ENCODE measurements around the gene AGMO.
"Not testable (repeated sequence)": the region's sequence is repeated elsewhere in the genome, so short reads cannot be mapped to it uniquely, and the experiment has no call there.

The AGMO gene

GRCh38 chr7:15559416-15559928 is 2.3 kb downstream of the AGMO start:
- DNase-seq (ENCODE audit: low spot score) = no peak

GRCh38 chr7:15558756-15559155 is 3.1 kb downstream of the AGMO start:
- DNase-seq (ENCODE audit: low spot score) = no peak

DNA sequence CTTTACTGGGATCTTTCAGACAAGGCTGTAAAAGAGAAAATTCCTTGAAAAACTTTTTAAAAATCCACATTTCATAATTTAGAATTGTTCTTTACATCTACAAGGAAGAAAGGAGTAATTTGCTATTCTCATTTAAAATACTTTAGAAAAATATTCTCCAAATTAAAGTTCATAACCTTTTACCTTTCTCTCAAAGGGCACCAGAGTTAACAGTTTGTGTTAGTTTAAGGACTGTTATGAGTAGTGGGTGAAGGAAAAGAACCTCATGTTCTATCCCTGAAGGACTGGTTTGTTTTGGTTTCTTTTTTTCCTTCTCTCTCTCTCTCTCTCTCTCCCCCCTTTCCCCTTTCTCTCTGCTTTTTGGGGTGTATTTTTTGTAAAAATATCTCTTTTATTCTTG is 4.1 kb downstream of the AGMO start:
- no peak for DNase-seq (ENCODE audit: low spot score)

DNA sequence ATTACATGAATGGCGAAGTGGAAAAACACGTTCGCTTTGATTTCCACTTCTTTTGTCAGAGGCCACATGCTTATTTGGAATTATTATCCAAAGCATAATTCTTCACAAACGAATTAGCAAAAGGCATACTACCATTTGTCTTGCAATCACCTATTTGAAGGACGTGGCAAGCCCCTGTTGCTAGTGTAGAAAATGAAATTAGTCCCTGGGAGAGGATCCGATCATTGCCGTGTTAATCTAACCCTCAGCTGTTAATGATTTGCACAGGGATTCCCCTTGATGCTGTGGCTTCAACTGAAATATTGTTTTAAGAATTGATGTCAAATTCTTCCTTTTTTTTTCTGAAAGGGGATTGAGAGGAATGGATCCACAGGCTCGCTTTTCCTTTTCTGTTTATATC is 4.6 kb downstream of the AGMO start:
- no peak for DNase-seq (ENCODE audit: low spot score)

- DNase-seq (ENCODE audit: low spot score) = no peak
Observed at GRCh38 chr7:15556339-15557105, 5.3 kb downstream of the AGMO start.

- DNase-seq (ENCODE audit: low spot score) = no peak
Observed at GRCh38 chr7:15555381-15555859, 6.4 kb downstream of the AGMO start.

DNA sequence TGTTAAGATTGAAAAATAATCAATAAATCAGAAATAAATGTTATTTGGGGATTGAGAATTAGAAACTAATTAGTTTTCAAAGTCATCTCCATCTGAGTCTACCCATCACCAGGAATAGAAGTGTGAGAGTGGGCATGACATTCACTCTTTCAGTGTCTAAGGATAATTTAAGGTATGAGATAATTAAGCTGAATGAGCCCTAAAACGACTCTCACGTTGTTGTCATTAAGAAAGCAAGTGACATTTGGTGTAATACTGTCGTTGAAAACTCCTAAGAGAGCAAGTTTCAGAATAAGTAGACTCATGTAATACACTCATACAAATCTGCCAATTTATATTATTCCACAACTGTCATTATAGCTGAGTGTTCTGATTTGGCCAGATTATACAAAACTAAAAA is 7.1 kb downstream of the AGMO start:
- no peak for DNase-seq (ENCODE audit: low spot score)

- no peak for DNase-seq (ENCODE audit: low spot score)
Observed at GRCh38 chr7:15554081-15554480, 7.7 kb downstream of the AGMO start.

- DNase-seq (ENCODE audit: low spot score) = not testable (repeated sequence)
Observed at GRCh38 chr7:15547320-15547719, 14.5 kb downstream of the AGMO start.

- DNase-seq (ENCODE audit: low spot score) = no peak
Observed at GRCh38 chr7:15546272-15546792, 15.5 kb downstream of the AGMO start.

DNA sequence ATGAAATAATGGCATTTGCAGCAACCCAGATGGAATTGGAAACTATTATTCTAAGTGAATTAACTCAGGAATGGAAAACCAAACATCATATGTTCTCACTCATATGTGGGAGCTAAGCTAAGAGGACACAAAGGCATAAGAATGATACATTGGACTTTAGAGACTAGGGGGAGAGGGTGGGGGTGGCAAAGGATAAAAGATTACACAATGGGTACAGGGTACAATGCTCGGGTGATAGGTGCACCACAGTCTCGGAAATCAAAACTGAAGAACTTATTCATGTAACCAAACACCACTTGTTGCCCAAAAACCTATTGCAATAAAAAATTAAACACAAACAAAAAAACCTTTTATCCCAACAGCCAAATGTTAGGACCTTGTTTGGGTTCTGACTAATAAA is 17.8 kb downstream of the AGMO start:
- no peak for DNase-seq (ENCODE audit: low spot score)

GRCh38 chr7:15543256-15543655 is 18.6 kb downstream of the AGMO start:
- DNase-seq (ENCODE audit: low spot score) = no peak

DNA sequence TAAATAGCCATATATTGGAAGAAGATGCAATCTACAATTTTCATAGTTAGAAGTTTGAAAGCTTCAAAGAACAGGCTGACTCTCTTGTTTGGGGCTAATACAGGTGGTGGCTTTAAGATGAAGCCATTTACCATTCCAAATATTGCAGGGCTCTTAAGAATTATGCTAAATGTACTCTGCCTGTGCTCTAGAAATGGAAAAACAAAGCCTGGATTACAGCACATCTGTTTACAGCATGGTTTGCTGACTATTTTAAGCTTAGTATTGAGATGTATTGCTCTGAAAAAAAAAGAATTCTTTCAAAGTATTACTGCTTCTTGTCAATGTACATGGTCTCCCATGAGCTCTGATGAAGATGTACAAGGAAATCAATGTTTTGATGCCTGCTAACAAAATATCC is 34.2 kb downstream of the AGMO start:
- no peak for DNase-seq (ENCODE audit: low spot score)

GRCh38 chr7:15525652-15526263 is 36.1 kb downstream of the AGMO start:
- no peak for DNase-seq (ENCODE audit: low spot score)

DNA sequence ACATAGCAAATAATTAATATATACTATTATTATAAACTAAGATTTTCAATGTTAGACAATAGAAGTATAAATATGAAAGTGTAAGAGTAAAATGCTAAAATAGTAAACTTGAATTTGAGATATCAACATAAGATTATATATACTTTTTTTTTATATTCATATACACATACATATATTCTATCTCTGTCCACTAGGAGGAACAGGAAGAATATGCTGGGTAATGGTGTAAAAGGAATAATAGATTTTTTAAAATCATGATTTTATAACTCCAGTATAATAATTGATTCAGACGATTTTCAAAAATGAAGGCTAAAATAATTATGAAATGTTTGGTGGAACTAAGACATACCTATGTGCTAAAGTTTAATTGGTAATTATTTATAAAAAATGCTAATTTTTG is 37.7 kb downstream of the AGMO start:
- no peak for DNase-seq (ENCODE audit: low spot score)

DNA sequence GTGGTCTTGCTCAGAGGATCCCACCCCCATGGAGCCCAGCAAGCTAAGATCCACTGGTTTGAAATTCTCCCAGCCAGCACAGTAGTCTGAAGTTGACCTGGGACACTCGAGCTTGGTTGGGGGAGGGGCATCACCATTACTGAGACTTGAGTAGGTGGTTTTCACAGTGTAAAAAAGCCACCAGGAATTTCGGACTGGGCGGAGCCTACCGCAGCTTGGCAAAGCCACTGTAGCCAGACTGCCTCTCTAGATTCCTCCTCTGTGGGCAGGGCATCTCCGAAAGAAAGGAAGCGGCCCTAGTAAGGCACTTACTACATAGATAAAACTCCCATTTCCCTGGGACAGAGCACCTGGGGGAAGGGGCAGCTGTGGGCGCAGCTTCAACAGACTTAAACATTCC is 44.0 kb downstream of the AGMO start:
- not testable (repeated sequence) for DNase-seq (ENCODE audit: low spot score)

DNA sequence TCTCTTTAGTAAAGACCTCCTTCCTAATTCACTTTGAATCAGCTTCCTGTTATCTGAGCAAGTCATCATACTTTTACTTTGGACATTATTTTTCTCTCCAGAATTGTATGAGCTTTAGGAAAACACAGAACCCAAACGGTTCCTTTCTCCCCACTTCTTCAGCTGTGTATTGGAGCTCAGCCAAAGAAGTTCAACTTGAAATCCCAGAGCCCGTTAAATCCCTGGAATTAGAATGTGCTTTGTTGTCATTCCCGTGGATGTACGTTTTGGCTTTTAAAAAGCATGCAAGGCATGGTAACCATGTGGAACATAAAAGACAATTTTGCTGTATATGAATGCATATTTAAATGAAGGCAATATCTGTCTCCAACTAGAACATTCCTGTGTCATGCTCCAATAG is 46.6 kb downstream of the AGMO start:
- DNase-seq (ENCODE audit: low spot score) = no peak

DNA sequence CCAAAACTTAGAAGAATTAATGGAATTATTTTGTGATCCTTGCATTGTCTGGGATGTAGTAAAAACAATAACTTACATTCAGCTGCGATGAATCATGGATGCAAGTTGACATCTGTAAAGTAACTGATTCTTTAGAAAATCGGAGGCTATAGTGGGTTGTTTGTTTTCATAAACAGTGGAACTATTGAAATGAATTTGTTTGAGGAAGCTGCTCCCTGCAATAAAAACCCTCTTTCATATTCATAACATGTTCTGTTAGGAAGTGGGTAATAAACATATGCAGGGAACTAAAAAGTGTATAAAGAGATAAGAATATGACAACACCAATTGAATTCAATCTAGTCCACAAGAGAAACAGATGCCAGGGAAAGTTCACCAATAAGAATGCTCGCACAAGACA is 53.6 kb downstream of the AGMO start:
- no peak for DNase-seq (ENCODE audit: low spot score)

- no peak for DNase-seq (ENCODE audit: low spot score)
Observed at GRCh38 chr7:15507708-15508107, 54.1 kb downstream of the AGMO start.

DNA sequence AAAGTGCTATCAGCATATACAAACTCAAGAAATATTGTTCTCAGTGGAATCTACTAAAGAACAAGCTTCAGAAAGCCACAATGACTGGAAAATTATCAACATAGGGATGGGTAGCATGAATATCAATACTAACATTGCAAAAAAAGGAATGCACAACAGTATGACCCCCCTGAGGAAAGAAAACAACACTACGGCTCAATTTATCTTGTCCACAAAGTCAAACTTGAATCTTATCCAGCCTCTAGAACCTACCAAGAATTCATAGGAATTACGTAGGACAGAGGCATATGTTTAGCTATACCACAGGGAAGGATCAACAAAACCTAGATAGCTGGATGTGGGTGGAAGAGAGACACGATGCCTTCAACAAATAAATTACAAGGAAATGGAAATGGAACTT is 54.6 kb downstream of the AGMO start:
- DNase-seq (ENCODE audit: low spot score) = no peak

GRCh38 chr7:15505761-15506160 is 56.1 kb downstream of the AGMO start:
- DNase-seq (ENCODE audit: low spot score) = no peak

DNA sequence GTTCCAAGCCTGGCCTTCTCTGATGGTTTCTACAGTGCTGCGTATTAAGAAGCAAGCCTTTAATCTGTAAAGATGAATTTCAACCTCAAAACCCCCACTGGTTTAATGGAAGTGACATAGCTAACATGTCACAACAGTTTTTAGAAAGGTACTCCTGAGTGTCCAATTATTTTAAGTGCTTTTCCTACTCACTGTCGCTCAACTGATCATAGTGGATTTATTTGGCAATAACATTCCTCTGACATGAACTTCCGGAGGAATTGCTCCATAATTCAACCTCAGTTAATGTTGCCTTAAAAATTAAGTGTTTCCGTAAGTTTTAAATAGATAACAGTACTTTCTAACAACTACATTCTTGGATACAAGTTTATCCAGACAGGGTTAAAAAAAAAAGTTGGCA is 57.5 kb downstream of the AGMO start:
- no peak for DNase-seq (ENCODE audit: low spot score)

- no peak for DNase-seq (ENCODE audit: low spot score)
Observed at GRCh38 chr7:15503603-15504290, 58.1 kb downstream of the AGMO start.

Data from ecto neural progenitor cell (in vitro differentiated cells).